GM21786 (cell line): ENCODE data around the gene PRICKLE2.
A peak's percentile ranks its signal among the peaks of the same experiment; 100 is the strongest.

Experiments
- ATAC-seq: cut with Tn5 transposase; IDR thresholded peaks from one replicate; pipeline ENCODE4 v1.9.1; 2021; ENCODE audit not compliant: unreplicated experiment

PRICKLE2 gene

GRCh38 chr3:64163019-64163754, 62.1 kb downstream of the PRICKLE2 start:
- peak; percentile 28 for ATAC-seq

GRCh38 chr3:64161481-64161952, 63.7 kb downstream of the PRICKLE2 start:
- no peak for ATAC-seq

GRCh38 chr3:64160000-64160695, 65.1 kb downstream of the PRICKLE2 start:
- no peak for ATAC-seq

GRCh38 chr3:64158334-64158733, 66.9 kb downstream of the PRICKLE2 start:
- ATAC-seq, result no peak

- ATAC-seq, result no peak
Observed at GRCh38 chr3:64157150-64158035, 67.9 kb downstream of the PRICKLE2 start.

GRCh38 chr3:64155328-64155727, 69.9 kb downstream of the PRICKLE2 start:
- ATAC-seq, result no peak

GRCh38 chr3:64152676-64153466, 72.4 kb downstream of the PRICKLE2 start:
- ATAC-seq, result no peak

- ATAC-seq, result no peak
Observed at GRCh38 chr3:64152086-64152485, 73.2 kb downstream of the PRICKLE2 start.

- ATAC-seq, result no peak
Observed at GRCh38 chr3:64151342-64151871, 73.9 kb downstream of the PRICKLE2 start.

- no peak for ATAC-seq
Observed at GRCh38 chr3:64150623-64151207, 74.6 kb downstream of the PRICKLE2 start.

- ATAC-seq, result no peak
Observed at GRCh38 chr3:64149886-64150285, 75.4 kb downstream of the PRICKLE2 start.

GRCh38 chr3:64148955-64149653, 76.2 kb downstream of the PRICKLE2 start:
- no peak for ATAC-seq

- ATAC-seq, result no peak
Observed at GRCh38 chr3:64147211-64147610, 78.1 kb downstream of the PRICKLE2 start.

GRCh38 chr3:64145438-64145837, 79.8 kb downstream of the PRICKLE2 start:
- ATAC-seq, result no peak

GRCh38 chr3:64144241-64144900, 80.9 kb downstream of the PRICKLE2 start:
- ATAC-seq, result no peak

GRCh38 chr3:64143409-64144130, 81.7 kb downstream of the PRICKLE2 start:
- no peak for ATAC-seq

GRCh38 chr3:64141476-64141875, 83.8 kb downstream of the PRICKLE2 start:
- no peak for ATAC-seq

GRCh38 chr3:64140651-64141050, 84.6 kb downstream of the PRICKLE2 start:
- ATAC-seq, result no peak
